NCI-H2107 treated with DMSO at 0.1 percent for 48 hours (cell line): ENCODE data around the gene SLC13A5.
"Not testable (repeated sequence)": the region's sequence is repeated elsewhere in the genome, so short reads cannot be mapped to it uniquely, and the experiment has no call there.

ENCODE experiments used
- DNase-seq: peaks from one replicate; lab custom pipeline; 2025; ENCODE audit not compliant: unreplicated experiment; lab: John Stamatoyannopoulos, UW

SLC13A5 gene

GRCh38 chr17:6711081-6711674 is 2.0 kb downstream of the SLC13A5 start:
- no peak for DNase-seq

GRCh38 chr17:6710317-6710716 is 2.9 kb downstream of the SLC13A5 start:
- DNase-seq = no peak

- DNase-seq = no peak
Observed at GRCh38 chr17:6708357-6708961, 4.7 kb downstream of the SLC13A5 start.

- DNase-seq = no peak
Observed at GRCh38 chr17:6706996-6707395, 6.2 kb downstream of the SLC13A5 start.

- no peak for DNase-seq
Observed at GRCh38 chr17:6706499-6706898, 6.7 kb downstream of the SLC13A5 start.

- no peak for DNase-seq
Observed at GRCh38 chr17:6704470-6705052, 8.6 kb downstream of the SLC13A5 start.

- DNase-seq = no peak
Observed at GRCh38 chr17:6703751-6704150, 9.4 kb downstream of the SLC13A5 start.

GRCh38 chr17:6702567-6703215 is 10.5 kb downstream of the SLC13A5 start:
- no peak for DNase-seq

GRCh38 chr17:6701719-6702118 is 11.4 kb downstream of the SLC13A5 start:
- DNase-seq = no peak

GRCh38 chr17:6700948-6701307 is 12.2 kb downstream of the SLC13A5 start:
- DNase-seq = no peak

GRCh38 chr17:6699997-6700947 is 12.9 kb downstream of the SLC13A5 start:
- no peak for DNase-seq

GRCh38 chr17:6698004-6698403 is 15.2 kb downstream of the SLC13A5 start:
- DNase-seq = no peak

GRCh38 chr17:6696906-6697305 is 16.3 kb downstream of the SLC13A5 start:
- DNase-seq = no peak

GRCh38 chr17:6695565-6695964 is 17.6 kb downstream of the SLC13A5 start:
- DNase-seq = no peak

GRCh38 chr17:6695051-6695450 is 18.1 kb downstream of the SLC13A5 start:
- DNase-seq = no peak

GRCh38 chr17:6691958-6692357 is 21.2 kb downstream of the SLC13A5 start:
- not testable (repeated sequence) for DNase-seq

GRCh38 chr17:6691546-6691945 is 21.6 kb downstream of the SLC13A5 start:
- no peak for DNase-seq

- no peak for DNase-seq
Observed at GRCh38 chr17:6690641-6691040, 22.5 kb downstream of the SLC13A5 start.

GRCh38 chr17:6688944-6689343 is 24.2 kb downstream of the SLC13A5 start:
- no peak for DNase-seq

- DNase-seq = no peak
Observed at GRCh38 chr17:6686026-6686425, 27.1 kb downstream of the SLC13A5 start.
